Astrocyte (in vitro differentiated cells and primary cell): ENCODE data around the gene JTB. TPM values are rescaled to one million over a fixed set of nuclear protein-coding genes. Genes with fewer than 3 reads are reported as not detected.

Experiments used
- DNase-seq: peaks from one replicate; pipeline ENCODE4 v3.0.0-alpha.2; 2010; ENCODE audit warnings: low read depth
- FAIRE-seq: peaks from 2 replicates; lab custom pipeline; 2011; peaks lifted over from hg19 to GRCh38; lab: Jason Lieb, UNC
- H2AFZ ChIP-seq: 2 replicates; pipeline ENCODE4 v1.6.0; 2012; ENCODE audit warnings: low read depth, low read length, inconsistent platforms
- H3K27ac ChIP-seq: 2 replicates; pipeline ENCODE4 v1.5.1; 2011; ENCODE audit warnings: low read depth, low read length, inconsistent platforms
- H3K27me3 ChIP-seq: 2 replicates; pipeline ENCODE4 v1.6.0; 2011; ENCODE audit warnings: low read length, inconsistent platforms; ENCODE audit not compliant: insufficient read depth
- H3K36me3 ChIP-seq: 2 replicates; pipeline ENCODE4 v1.5.1; 2011; ENCODE audit warnings: low read length, inconsistent platforms; ENCODE audit not compliant: insufficient read depth
- H3K4me1 ChIP-seq: 2 replicates; pipeline ENCODE4 v1.5.1; 2011; ENCODE audit warnings: low read length, inconsistent platforms; ENCODE audit not compliant: insufficient read depth
- H3K4me2 ChIP-seq: 2 replicates; pipeline ENCODE4 v1.6.0; 2012; ENCODE audit warnings: low read length, inconsistent platforms
- H3K4me3 ChIP-seq: 2 replicates; pipeline ENCODE4 v1.5.1; 2011; ENCODE audit warnings: low read depth, mild to moderate bottlenecking, low read length, inconsistent platforms; ENCODE audit not compliant: insufficient read depth
- H3K79me2 ChIP-seq: 2 replicates; pipeline ENCODE4 v1.6.0; 2012; ENCODE audit warnings: mild to moderate bottlenecking, low read length, inconsistent platforms; ENCODE audit not compliant: insufficient read depth
- H3K9ac ChIP-seq: 2 replicates; pipeline ENCODE4 v1.6.0; 2012; ENCODE audit warnings: mild to moderate bottlenecking, low read length, inconsistent platforms
- H3K9me3 ChIP-seq: 2 replicates; pipeline ENCODE4 v1.5.1; 2012; ENCODE audit warnings: low read depth, mild to moderate bottlenecking, low read length, inconsistent platforms; ENCODE audit not compliant: insufficient read depth
- H4K20me1 ChIP-seq: 2 replicates; pipeline ENCODE4 v1.6.0; 2012; ENCODE audit warnings: low read length, inconsistent platforms; ENCODE audit not compliant: insufficient read depth
- H3K27ac Mint-ChIP-seq: one replicate; pipeline ENCODE4 v1.8.0; 2021; ENCODE audit warnings: mild to moderate bottlenecking, mixed read lengths; ENCODE audit not compliant: unreplicated experiment
- H3K27me3 Mint-ChIP-seq: one replicate; pipeline ENCODE4 v1.8.0; 2021; ENCODE audit warnings: low read depth, mixed read lengths; ENCODE audit not compliant: unreplicated experiment
- H3K36me3 Mint-ChIP-seq: one replicate; pipeline ENCODE4 v1.8.0; 2021; ENCODE audit warnings: low read depth, mixed read lengths; ENCODE audit not compliant: unreplicated experiment
- H3K4me1 Mint-ChIP-seq: one replicate; pipeline ENCODE4 v1.8.0; 2021; ENCODE audit warnings: low read depth, mixed read lengths; ENCODE audit not compliant: unreplicated experiment
- H3K4me3 Mint-ChIP-seq: one replicate; pipeline ENCODE4 v1.8.0; 2021; ENCODE audit warnings: mild to moderate bottlenecking, moderate library complexity, mixed read lengths; ENCODE audit not compliant: unreplicated experiment
- H3K9me3 Mint-ChIP-seq: one replicate; pipeline ENCODE4 v1.8.0; 2021; ENCODE audit warnings: mild to moderate bottlenecking, mixed read lengths; ENCODE audit not compliant: unreplicated experiment
- EZH2 ChIP-seq: IDR thresholded peaks from 2 replicates; pipeline ENCODE4 v1.6.1; 2012; ENCODE audit warnings: mild to moderate bottlenecking, low read length, inconsistent platforms; ENCODE audit not compliant: insufficient read depth
- total RNA-seq: library from RNA; stranded (reverse); gene quantifications from 2 replicates; pipeline ENCODE4 v1.2.1, GENCODE V29; 2021
- TF ChIP-seq, protein P1 (sequence below): IDR thresholded peaks from 2 replicates; pipeline ENCODE4 v1.5.1; 2011; ENCODE audit warnings: low read depth, mild to moderate bottlenecking, inconsistent platforms, low read length, moderate library complexity; ENCODE audit not compliant: insufficient read depth

Gene JTB
- total RNA-seq, 1 donor from 2014 or later, result 103 TPM

- Mint-ChIP-seq H3K36me3 (peaks cover 8% of the 10 kb centered on the region), H3K27me3 (no peaks in the 10 kb centered on the region), H3K9me3 (no peaks in the 10 kb centered on the region), H3K27ac (peak overlapping the region; percentile 98), H3K4me1 (peaks cover 27% of the 10 kb centered on the region), H3K4me3 (peak overlapping the region; percentile 93)
- Histone ChIP-seq H3K27me3 (no peaks in the 10 kb centered on the region), H3K79me2 (peaks cover 37% of the 10 kb centered on the region), H3K9ac (peak overlapping the region; percentile 95), H3K36me3 (no peaks in the 10 kb centered on the region), H3K27ac (peak overlapping the region; percentile 90), H3K9me3 (no peaks in the 10 kb centered on the region), H3K4me2 (peak overlapping the region; percentile 100), H4K20me1 (peaks cover 11% of the 10 kb centered on the region), H3K4me3 (peak overlapping the region; percentile 83), H3K4me1 (peaks cover 36% of the 10 kb centered on the region), H2AFZ (peak overlapping the region; percentile 59)
- TF ChIP-seq EZH2, result no peak
- TF ChIP-seq, protein P1, sequence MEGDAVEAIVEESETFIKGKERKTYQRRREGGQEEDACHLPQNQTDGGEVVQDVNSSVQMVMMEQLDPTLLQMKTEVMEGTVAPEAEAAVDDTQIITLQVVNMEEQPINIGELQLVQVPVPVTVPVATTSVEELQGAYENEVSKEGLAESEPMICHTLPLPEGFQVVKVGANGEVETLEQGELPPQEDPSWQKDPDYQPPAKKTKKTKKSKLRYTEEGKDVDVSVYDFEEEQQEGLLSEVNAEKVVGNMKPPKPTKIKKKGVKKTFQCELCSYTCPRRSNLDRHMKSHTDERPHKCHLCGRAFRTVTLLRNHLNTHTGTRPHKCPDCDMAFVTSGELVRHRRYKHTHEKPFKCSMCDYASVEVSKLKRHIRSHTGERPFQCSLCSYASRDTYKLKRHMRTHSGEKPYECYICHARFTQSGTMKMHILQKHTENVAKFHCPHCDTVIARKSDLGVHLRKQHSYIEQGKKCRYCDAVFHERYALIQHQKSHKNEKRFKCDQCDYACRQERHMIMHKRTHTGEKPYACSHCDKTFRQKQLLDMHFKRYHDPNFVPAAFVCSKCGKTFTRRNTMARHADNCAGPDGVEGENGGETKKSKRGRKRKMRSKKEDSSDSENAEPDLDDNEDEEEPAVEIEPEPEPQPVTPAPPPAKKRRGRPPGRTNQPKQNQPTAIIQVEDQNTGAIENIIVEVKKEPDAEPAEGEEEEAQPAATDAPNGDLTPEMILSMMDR, result no peak
- DNase-seq, result peak; percentile 58
- FAIRE-seq, result no peak
Measured at GRCh38 chr1:153963850-153964331, 13.6 kb downstream of the JTB start.

DNA sequence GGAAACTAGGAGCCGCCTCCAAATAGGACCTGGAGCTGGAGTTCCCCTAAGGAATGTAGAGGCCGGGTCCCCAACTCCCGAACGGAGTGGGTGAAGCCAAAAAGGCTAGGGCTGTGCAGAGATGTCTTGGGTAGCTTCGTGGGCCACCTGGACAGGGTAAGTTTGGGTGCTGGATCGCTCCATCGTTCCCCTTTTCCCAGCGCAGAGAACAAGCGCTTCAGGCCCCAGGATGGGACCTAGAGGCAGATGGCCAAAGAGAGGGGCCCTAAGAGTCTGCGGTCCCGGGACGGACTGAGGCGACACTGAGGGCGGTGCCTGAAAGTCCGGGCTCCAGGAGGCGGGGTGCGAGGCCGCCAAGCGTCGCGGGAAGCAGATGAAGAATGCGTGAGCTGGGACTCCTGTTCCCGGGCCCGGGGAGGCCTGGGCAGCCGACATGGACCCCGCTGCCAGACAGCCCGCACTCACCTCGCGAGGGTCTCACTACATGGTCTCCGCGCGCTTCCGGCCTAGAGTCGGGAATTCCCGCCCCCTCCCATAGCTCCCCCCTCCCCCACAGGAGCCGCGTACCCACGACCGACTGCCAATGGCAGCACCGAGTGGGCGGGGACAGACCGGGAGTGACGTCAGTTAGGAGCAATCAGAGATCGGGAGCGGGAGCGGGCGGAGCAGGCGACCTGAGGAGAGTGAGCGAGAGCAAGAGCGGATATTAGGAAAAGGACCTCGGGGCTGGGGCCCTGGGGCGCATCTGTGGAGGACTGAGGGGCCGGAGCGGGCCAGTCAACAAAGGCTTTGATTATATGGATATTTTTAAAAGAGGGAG is 14.2 kb downstream of the JTB start, which contains the start of gene SLC39A1:
TSS of gene SLC39A1 (minus strand) at position 508 of the 820 bp plus-strand sequence. CDS start 822 bp downstream, outside the sequence.
- peaks cover 34% of the 10 kb centered on the region for H3K4me1 ChIP-seq
- peak within 1 kb of the TSS; percentile 95 for H3K9ac ChIP-seq
- peaks cover 37% of the 10 kb centered on the region for H3K79me2 ChIP-seq
- peak within 1 kb of the TSS; percentile 90 for H3K27ac ChIP-seq
- H3K9me3 ChIP-seq, result no peaks in the 10 kb centered on the region
- TF ChIP-seq, protein P1, result no peak
- TF ChIP-seq EZH2, result no peak
- H3K27ac Mint-ChIP-seq, result peak within 1 kb of the TSS; percentile 98
- H3K4me2 ChIP-seq, result peak within 1 kb of the TSS; percentile 100
- H3K9me3 Mint-ChIP-seq, result no peaks in the 10 kb centered on the region
- peak within 1 kb of the TSS; percentile 84 for H2AFZ ChIP-seq
- DNase-seq, result peak; percentile 90
- H4K20me1 ChIP-seq, result peaks cover 11% of the 10 kb centered on the region
- H3K36me3 Mint-ChIP-seq, result peaks cover 9% of the 10 kb centered on the region
- FAIRE-seq, result no peak
- H3K36me3 ChIP-seq, result no peaks in the 10 kb centered on the region
- H3K27me3 ChIP-seq, result no peaks in the 10 kb centered on the region
- peaks cover 28% of the 10 kb centered on the region for H3K4me1 Mint-ChIP-seq
- H3K4me3 ChIP-seq, result peak within 1 kb of the TSS; percentile 83
- H3K27me3 Mint-ChIP-seq, result no peaks in the 10 kb centered on the region
- H3K4me3 Mint-ChIP-seq, result peak within 1 kb of the TSS; percentile 93
